ENCODE data around the gene CERS2. TPM values are rescaled to one million over a fixed set of nuclear protein-coding genes. Genes with fewer than 3 reads are reported as not detected.

The CERS2 gene
- total and polyA plus RNA-seq, 2 of the 13 experiments (the other 11 are each of a cell fraction or from before 2014, with no cell fraction given): 269 to 298 TPM

DNA sequence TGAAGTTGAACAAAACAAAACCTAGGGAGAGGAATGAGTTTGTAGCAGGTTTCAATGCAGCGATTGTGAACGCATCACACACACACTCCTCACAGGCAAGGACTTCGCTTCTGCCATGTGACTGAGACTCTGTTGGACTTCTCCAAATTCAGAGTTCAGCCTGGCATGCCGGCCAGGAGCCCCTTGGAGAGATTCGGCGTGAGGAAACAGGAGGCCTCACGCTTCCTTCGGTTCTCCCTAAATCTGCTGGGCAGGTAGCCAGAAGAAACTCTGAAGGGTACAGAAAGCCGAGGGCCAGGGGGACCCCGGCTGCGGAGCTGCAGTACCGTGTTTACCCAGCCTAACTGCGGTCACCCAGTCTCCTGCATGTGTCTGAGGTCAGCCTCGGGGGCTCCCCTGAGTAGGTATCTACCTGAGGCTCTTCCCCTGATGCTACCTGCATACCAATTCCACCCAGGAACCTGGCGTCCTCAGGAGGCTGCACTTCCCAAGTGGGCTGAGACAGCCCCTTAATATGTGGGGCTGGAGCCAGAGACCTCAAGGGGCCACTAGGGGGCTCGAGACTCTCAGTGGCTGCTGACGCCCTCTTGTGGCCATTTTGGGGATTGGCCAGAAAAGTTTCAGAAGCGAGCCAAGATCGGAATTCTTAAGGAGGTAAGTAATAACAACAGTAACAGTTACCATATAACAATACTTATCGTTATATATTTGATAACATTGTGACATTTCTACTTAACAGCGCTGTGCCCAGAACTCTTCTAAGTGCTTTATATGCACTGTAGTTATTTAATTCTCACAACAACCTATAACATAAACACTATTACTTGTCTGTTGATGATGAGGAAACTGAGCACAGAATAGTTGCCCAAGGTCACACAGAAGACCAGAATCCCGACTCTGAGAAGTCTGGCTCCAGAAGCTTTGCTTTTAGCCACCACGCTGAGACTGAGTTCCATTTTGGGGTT, 4.7 kb upstream of the CERS2 start (continued):
- TF ChIP-seq, protein P1, sequence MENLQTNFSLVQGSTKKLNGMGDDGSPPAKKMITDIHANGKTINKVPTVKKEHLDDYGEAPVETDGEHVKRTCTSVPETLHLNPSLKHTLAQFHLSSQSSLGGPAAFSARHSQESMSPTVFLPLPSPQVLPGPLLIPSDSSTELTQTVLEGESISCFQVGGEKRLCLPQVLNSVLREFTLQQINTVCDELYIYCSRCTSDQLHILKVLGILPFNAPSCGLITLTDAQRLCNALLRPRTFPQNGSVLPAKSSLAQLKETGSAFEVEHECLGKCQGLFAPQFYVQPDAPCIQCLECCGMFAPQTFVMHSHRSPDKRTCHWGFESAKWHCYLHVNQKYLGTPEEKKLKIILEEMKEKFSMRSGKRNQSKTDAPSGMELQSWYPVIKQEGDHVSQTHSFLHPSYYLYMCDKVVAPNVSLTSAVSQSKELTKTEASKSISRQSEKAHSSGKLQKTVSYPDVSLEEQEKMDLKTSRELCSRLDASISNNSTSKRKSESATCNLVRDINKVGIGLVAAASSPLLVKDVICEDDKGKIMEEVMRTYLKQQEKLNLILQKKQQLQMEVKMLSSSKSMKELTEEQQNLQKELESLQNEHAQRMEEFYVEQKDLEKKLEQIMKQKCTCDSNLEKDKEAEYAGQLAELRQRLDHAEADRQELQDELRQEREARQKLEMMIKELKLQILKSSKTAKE (CRISPR knock-in tag; IDR thresholded peaks at IDR 0.05; ENCODE audit: borderline replicate concordance): no peak
- TF ChIP-seq MEF2D (CRISPR knock-in tag; IDR thresholded peaks at IDR 0.05) (no peak), GMEB2 (CRISPR knock-in tag; IDR thresholded peaks at IDR 0.05; ENCODE audit: low read depth) (no peak), TGIF2 (CRISPR knock-in tag; IDR thresholded peaks at IDR 0.05) (no peak), ZNF543 (CRISPR knock-in tag; IDR thresholded peaks at IDR 0.05) (0 out of 2 replicates have a peak, but pooled peaks have one; percentile 48), RBM39 (IDR thresholded peaks at IDR 0.05; ENCODE audit: low read depth, low read length, poor library complexity, severe bottlenecking) (peak; percentile 40), ZNF10 (CRISPR knock-in tag; IDR thresholded peaks at IDR 0.05; ENCODE audit: borderline replicate concordance, low read depth) (no peak), ZBTB7A (CRISPR knock-in tag; IDR thresholded peaks at IDR 0.05) (no peak), ZBTB1 (CRISPR knock-in tag; IDR thresholded peaks at IDR 0.05; ENCODE audit: borderline replicate concordance) (no peak), ZNF292 (CRISPR knock-in tag; IDR thresholded peaks at IDR 0.05; ENCODE audit: borderline replicate concordance, low read depth) (no peak), NBN (conservative IDR thresholded peaks at IDR 0.05) (no peak), NFIC (IDR thresholded peaks at IDR 0.05; ENCODE audit: low read length) (no peak), FOXO1 (CRISPR knock-in tag; IDR thresholded peaks at IDR 0.05) (no peak), ZNF839 (CRISPR knock-in tag; IDR thresholded peaks at IDR 0.05; ENCODE audit: borderline replicate concordance) (no peak), REPIN1 (CRISPR knock-in tag; IDR thresholded peaks at IDR 0.05; ENCODE audit: borderline replicate concordance, low read depth) (peak; percentile 46; the same call in 1 of the 2 replicates), ZBTB4 (CRISPR knock-in tag; IDR thresholded peaks at IDR 0.05; ENCODE audit: borderline replicate concordance) (no peak), ZNF556 (CRISPR knock-in tag; IDR thresholded peaks at IDR 0.05; ENCODE audit: borderline replicate concordance) (peak; percentile 39; the same call in 1 of the 2 replicates), REXO4 (CRISPR knock-in tag; IDR thresholded peaks at IDR 0.05; ENCODE audit: borderline replicate concordance) (no peak), ZNF326 (CRISPR knock-in tag; IDR thresholded peaks at IDR 0.05; ENCODE audit: borderline replicate concordance) (no peak), ZNF567 (CRISPR knock-in tag; IDR thresholded peaks at IDR 0.05; ENCODE audit: borderline replicate concordance) (no peak), ARID2 (CRISPR knock-in tag; IDR thresholded peaks at IDR 0.05; ENCODE audit: borderline replicate concordance) (no peak)
- TF ChIP-seq, protein P2, sequence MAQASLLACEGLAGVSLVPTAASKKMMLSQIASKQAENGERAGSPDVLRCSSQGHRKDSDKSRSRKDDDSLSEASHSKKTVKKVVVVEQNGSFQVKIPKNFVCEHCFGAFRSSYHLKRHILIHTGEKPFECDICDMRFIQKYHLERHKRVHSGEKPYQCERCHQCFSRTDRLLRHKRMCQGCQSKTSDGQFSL (CRISPR knock-in tag; IDR thresholded peaks at IDR 0.05): no peak
